ENCODE measurements around the gene M1AP. TPM values are rescaled to one million over a fixed set of nuclear protein-coding genes. Genes with fewer than 3 reads are reported as not detected.

M1AP gene
- total and polyA plus RNA-seq, 2 of the 4 experiments (the other 2 are of a cell fraction): 0.03 TPM; not detected in 1

- peak; percentile 6; the same call in 1 of the 2 replicates for ATAC-seq (ENCODE audit: low read depth)
- Histone ChIP-seq H3K9me3 (ENCODE audit: control insufficient read depth, insufficient read depth, low read length) (peaks cover 20% of the 10 kb centered on the region), H2BK120ac (ENCODE audit: low read depth, low read length) (no peak within 1 kb of the TSS), H3K14ac (replicated peaks; ENCODE audit: low read depth, low read length) (no peak within 1 kb of the TSS), H2AFZ (replicated peaks; ENCODE audit: low read length, poor library complexity) (peak within 1 kb of the TSS; percentile 70), H3K27ac (ENCODE audit: insufficient read depth, low read length) (no peak within 1 kb of the TSS), H3K4ac (ENCODE audit: low read depth, low read length) (no peak within 1 kb of the TSS), H4K8ac (ENCODE audit: low read depth in 2 of 2, low read length in 2 of 2) (no peak within 1 kb of the TSS), H2AK5ac (ENCODE audit: low read depth, low read length) (peak within 1 kb of the TSS; percentile 10; the same call in 1 of the 2 replicates), H3K4me1 (ENCODE audit: control insufficient read depth, insufficient read depth, low read length) (no peaks in the 10 kb centered on the region), H3K79me1 (ENCODE audit: low read depth in 1 of 2, low read length in 2 of 2) (no peaks in the 10 kb centered on the region), H4K5ac (ENCODE audit: low read depth, low read length) (no peak within 1 kb of the TSS), H3K23ac (ENCODE audit: low read depth, low read length) (peak within 1 kb of the TSS; percentile 63; the same call in 1 of the 2 replicates), H4K20me1 (ENCODE audit: insufficient read depth, low read length) (0 out of 2 replicates have a peak, but pooled peaks cover 5% of the 10 kb centered on the region), H3K9me1 (ENCODE audit: insufficient read depth, low read length) (no peaks in the 10 kb centered on the region), H3K27me3 (ENCODE audit: control insufficient read depth, insufficient read depth, low read length) (peaks cover 86% of the 10 kb centered on the region), H3K9ac (ENCODE audit: low read depth, low read length) (no peak within 1 kb of the TSS), H2BK20ac (ENCODE audit: low read depth, low read length) (no peak within 1 kb of the TSS), H3K56ac (ENCODE audit: extremely low read depth, insufficient read depth, low read length) (no peak within 1 kb of the TSS), H3K18ac (ENCODE audit: low read depth, low read length) (no peak within 1 kb of the TSS), H3K4me2 (ENCODE audit: low read depth, low read length) (no peak within 1 kb of the TSS), H3K36me3 (ENCODE audit: control insufficient read depth, insufficient read depth, low read length) (no peaks in the 10 kb centered on the region), H3K4me3 (ENCODE audit: insufficient read depth, low read depth, low read length) (no peak within 1 kb of the TSS), H4K91ac (ENCODE audit: insufficient read depth, low read depth, low read length) (no peak within 1 kb of the TSS), H2BK15ac (ENCODE audit: low read depth, low read length) (no peak within 1 kb of the TSS), H2BK5ac (ENCODE audit: low read depth, low read length, poor library complexity, severe bottlenecking) (no peak within 1 kb of the TSS), H2AK9ac (replicated peaks; ENCODE audit: low read depth, low read length, poor library complexity) (peak within 1 kb of the TSS; percentile 10)
- intact Hi-C loops (cut with micrococcal nuclease) (no loop called here), in situ Hi-C loops (cut with MboI; ENCODE audit: low sequenced_read_pairs) (no loop called here), dilution Hi-C loops (cut with HindIII; ENCODE audit: low sequenced_read_pairs, unreplicated experiment) (no loop called here)
- no peak for DNase-seq
- 7% methylated on average over 31 of the region's 82 CpGs; no CpG with 5 or more reads in 1 of the 2 experiments for WGBS, 2 experiments (ENCODE audit: extremely low coverage in 2 of 2, insufficient read length in 1 of 2)
- POLR2A ChIA-PET (ENCODE audit: unreplicated experiment): interaction anchor here (0.6 kb wide), 1 partner anchor 31 kb away, joined by 3 read pairs; no protein-coding TSS in a partner anchor
- CTCF ChIA-PET: no interaction called here
- no TSS peak for BruUV-seq (replicated peaks)
- TF ChIP-seq CEBPB (IDR thresholded peaks at IDR 0.05; ENCODE audit: low read depth, low read length) (no peak), RFX5 (IDR thresholded peaks at IDR 0.05; ENCODE audit: low read depth, low read length) (no peak), POLR2A (IDR thresholded peaks at IDR 0.05; ENCODE audit: low read depth, low read length) (no peak), CHD1 (IDR thresholded peaks at IDR 0.05; ENCODE audit: low read depth, low read length) (no peak), RAD21 (IDR thresholded peaks at IDR 0.05; ENCODE audit: low read length) (no peak), MXI1 (IDR thresholded peaks at IDR 0.05; ENCODE audit: borderline replicate concordance, low read depth, low read length) (no peak), SMC3 (IDR thresholded peaks at IDR 0.05; ENCODE audit: low read depth, low read length) (no peak), CTCF (conservative IDR thresholded peaks at IDR 0.05; ENCODE audit: low read depth, low read length) (no peak), FOS (IDR thresholded peaks at IDR 0.05; ENCODE audit: low read depth, low read length) (no peak), BHLHE40 (IDR thresholded peaks at IDR 0.05; ENCODE audit: low read depth, low read length) (no peak), MAFK (IDR thresholded peaks at IDR 0.05; ENCODE audit: low read depth, low read length) (no peak), RCOR1 (IDR thresholded peaks at IDR 0.05; ENCODE audit: insufficient replicate concordance, low read length) (no peak), MAZ (IDR thresholded peaks at IDR 0.05; ENCODE audit: borderline replicate concordance, low read depth, low read length) (no peak), NFE2L2 (IDR thresholded peaks at IDR 0.05; ENCODE audit: low read depth, low read length) (no peak), ELK1 (IDR thresholded peaks at IDR 0.05; ENCODE audit: borderline replicate concordance, low read depth, low read length) (no peak)
Observed at GRCh38 chr2:74514368-74515270, 133.5 kb downstream of the M1AP start, which contains the start of gene TLX2. TSS of gene TLX2 (plus strand) at chr2:74514450. CDS start at chr2:74514807, 357 bp downstream.
